HFFc6 (cell line): ENCODE results near the gene EPHA3. TPM values are rescaled to one million over a fixed set of nuclear protein-coding genes. Genes with fewer than 3 reads are reported as not detected.

Experiments
- DNase-seq: peaks from one replicate; pipeline ENCODE4 v3.0.0-alpha.2; 2018
- H3K27ac Mint-ChIP-seq: 2 replicates; pipeline ENCODE4 v1.8.0; 2020; ENCODE audit warnings: mild to moderate bottlenecking, mixed read lengths
- H3K27me3 Mint-ChIP-seq: 2 replicates; pipeline ENCODE4 v1.8.0; 2021; ENCODE audit warnings: mild to moderate bottlenecking, moderate library complexity, mixed read lengths; ENCODE audit not compliant: insufficient read depth
- H3K36me3 Mint-ChIP-seq: 2 replicates; pipeline ENCODE4 v1.8.0; 2021; ENCODE audit warnings: low read depth, mixed read lengths
- H3K4me1 Mint-ChIP-seq: 2 replicates; pipeline ENCODE4 v1.8.0; 2020; ENCODE audit warnings: low read depth, mixed read lengths
- H3K4me3 Mint-ChIP-seq: 2 replicates; pipeline ENCODE4 v1.8.0; 2020; ENCODE audit warnings: mild to moderate bottlenecking, moderate library complexity, mixed read lengths
- H3K9me3 Mint-ChIP-seq: 2 replicates; pipeline ENCODE4 v1.8.0; 2020; ENCODE audit warnings: mild to moderate bottlenecking, mixed read lengths
- CTCF ChIP-seq: fragments of 200-600 bp; sonication (generic); IDR thresholded peaks from 2 replicates; pipeline ENCODE4 v1.5.0; 2021; ENCODE audit warnings: antibody characterized with exemption, mild to moderate bottlenecking
- total RNA-seq, 6 experiments: library from RNA; stranded (reverse); fragmentation: NEBNext Ultra II Directional; extraction: Animal tissue kit (Norgen Biotek cat#: 25700); gene quantifications; 2 replicates in 1 of 6; 3 replicates in 5 of 6; pipeline ENCODE4 v1.2.3, GENCODE V29; 2021

Gene EPHA3
- total RNA-seq, 6 experiments from 2014 or later = 0.09 to 0.13 (median 0.11) TPM; not detected in 3

GRCh38 chr3:89266074-89266473, 158.7 kb downstream of the EPHA3 start:
- no peak for DNase-seq
- no peak overlapping the region for H3K27ac Mint-ChIP-seq
- H3K27me3 Mint-ChIP-seq = no peaks in the 10 kb centered on the region
- TF ChIP-seq CTCF = no peak
- H3K9me3 Mint-ChIP-seq = no peaks in the 10 kb centered on the region; the same call in 1 of the 2 replicates
- no peaks in the 10 kb centered on the region for H3K4me1 Mint-ChIP-seq
- H3K36me3 Mint-ChIP-seq = no peaks in the 10 kb centered on the region
- H3K4me3 Mint-ChIP-seq = no peak overlapping the region

DNA sequence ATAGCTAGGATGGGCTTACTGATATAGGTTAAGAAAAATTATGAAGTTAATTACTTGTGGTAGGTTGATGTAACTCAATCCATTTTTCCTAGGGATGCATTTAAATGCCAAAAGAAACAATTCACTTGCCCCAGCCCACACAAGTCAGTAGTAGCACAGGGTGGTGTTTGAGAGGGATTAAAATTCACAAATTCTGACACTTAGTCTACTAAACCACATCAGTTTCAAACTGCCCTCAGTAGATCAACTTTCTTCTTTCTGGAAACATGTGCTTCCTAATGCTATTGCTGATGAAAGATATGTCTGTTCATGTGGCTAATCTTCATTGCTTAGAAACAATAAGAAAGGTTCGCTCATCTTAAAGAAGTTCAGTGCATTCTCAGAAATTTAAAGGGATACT, 160.6 kb downstream of the EPHA3 start:
- H3K4me3 Mint-ChIP-seq = no peak overlapping the region
- H3K36me3 Mint-ChIP-seq = no peaks in the 10 kb centered on the region
- H3K4me1 Mint-ChIP-seq = no peaks in the 10 kb centered on the region
- no peak for DNase-seq
- no peaks in the 10 kb centered on the region for H3K27me3 Mint-ChIP-seq
- no peaks in the 10 kb centered on the region; the same call in 1 of the 2 replicates for H3K9me3 Mint-ChIP-seq
- no peak for TF ChIP-seq CTCF
- H3K27ac Mint-ChIP-seq = no peak overlapping the region

DNA sequence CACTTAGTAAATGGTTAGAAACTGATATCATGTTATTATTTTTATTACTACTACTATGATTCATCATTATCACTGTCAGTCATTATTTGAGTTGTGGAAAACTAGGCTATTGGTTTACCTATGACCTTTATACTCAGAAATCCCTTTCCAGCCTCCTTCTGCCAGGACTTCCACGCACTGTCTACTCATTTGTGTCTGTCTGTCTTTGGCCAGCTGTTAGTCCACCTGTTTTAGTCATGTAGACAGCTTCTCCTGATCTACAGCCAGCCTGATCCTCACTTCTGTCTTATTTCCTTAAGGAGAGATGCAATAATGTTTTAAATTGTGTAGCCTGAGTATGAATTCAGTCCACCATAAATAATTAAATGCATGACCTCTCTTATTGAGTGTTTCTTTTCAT, 162.8 kb downstream of the EPHA3 start:
- DNase-seq = no peak
- TF ChIP-seq CTCF = no peak
- Mint-ChIP-seq H3K27ac (no peak overlapping the region), H3K4me1 (no peaks in the 10 kb centered on the region), H3K27me3 (no peaks in the 10 kb centered on the region), H3K9me3 (no peaks in the 10 kb centered on the region), H3K4me3 (no peak overlapping the region), H3K36me3 (no peaks in the 10 kb centered on the region)

DNA sequence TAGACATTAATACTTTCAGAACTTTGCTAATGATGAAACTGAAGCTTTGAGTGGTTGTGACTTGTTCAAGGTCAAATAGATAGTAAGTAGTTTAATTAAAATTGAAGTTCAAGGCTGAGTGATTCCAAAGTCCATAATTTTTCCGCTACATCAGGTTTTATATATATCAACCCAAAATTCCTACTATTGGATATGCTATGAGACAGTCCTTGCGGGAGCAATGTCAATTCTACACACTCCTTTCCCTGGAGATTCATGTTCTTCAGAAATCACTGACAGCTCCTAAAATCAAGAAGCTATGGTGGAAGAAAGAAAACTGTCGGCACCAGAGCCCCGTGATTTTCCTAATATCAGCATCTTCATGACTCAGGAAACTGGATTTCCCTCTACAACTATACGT, 167.6 kb downstream of the EPHA3 start:
- Mint-ChIP-seq H3K9me3 (no peaks in the 10 kb centered on the region), H3K27me3 (no peaks in the 10 kb centered on the region), H3K4me3 (no peak overlapping the region)

DNA sequence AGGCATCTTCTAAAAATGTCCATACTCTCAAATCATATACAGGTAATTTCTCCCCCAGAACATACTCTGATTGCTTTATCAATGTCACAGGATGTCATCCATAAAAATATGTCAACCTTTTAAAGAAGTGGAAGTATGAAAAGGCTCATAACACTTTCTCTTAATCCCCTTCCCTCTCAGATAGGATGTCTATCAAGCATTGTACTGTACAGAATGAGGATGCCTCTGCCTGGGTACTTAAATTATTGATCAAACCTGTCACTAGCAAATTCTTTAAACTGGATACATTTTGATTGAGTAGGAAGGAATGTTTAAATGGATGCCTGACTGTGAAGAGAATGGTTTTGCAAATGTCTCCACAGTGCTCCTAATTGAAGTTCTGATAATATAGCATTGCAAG, 168.7 kb downstream of the EPHA3 start:
- no peaks in the 10 kb centered on the region for H3K9me3 Mint-ChIP-seq
- no peak for TF ChIP-seq CTCF

More for the DNA sequence above, 167.6 kb downstream of the EPHA3 start:
- Mint-ChIP-seq H3K36me3 (no peaks in the 10 kb centered on the region), H3K4me1 (no peaks in the 10 kb centered on the region), H3K27ac (no peak overlapping the region)
- DNase-seq = no peak
- no peak for TF ChIP-seq CTCF

More for the DNA sequence above, 168.7 kb downstream of the EPHA3 start:
- Mint-ChIP-seq H3K27ac (no peak overlapping the region), H3K27me3 (no peaks in the 10 kb centered on the region), H3K4me3 (no peak overlapping the region), H3K36me3 (no peaks in the 10 kb centered on the region), H3K4me1 (no peaks in the 10 kb centered on the region)
- DNase-seq = no peak
